ENCODE data around the gene KLC3. TPM values are rescaled to one million over a fixed set of nuclear protein-coding genes. Genes with fewer than 3 reads are reported as not detected.

The KLC3 gene
- total RNA-seq, 6 experiments from 2014 or later = 0.22 to 0.26 TPM; not detected in 4

DNA sequence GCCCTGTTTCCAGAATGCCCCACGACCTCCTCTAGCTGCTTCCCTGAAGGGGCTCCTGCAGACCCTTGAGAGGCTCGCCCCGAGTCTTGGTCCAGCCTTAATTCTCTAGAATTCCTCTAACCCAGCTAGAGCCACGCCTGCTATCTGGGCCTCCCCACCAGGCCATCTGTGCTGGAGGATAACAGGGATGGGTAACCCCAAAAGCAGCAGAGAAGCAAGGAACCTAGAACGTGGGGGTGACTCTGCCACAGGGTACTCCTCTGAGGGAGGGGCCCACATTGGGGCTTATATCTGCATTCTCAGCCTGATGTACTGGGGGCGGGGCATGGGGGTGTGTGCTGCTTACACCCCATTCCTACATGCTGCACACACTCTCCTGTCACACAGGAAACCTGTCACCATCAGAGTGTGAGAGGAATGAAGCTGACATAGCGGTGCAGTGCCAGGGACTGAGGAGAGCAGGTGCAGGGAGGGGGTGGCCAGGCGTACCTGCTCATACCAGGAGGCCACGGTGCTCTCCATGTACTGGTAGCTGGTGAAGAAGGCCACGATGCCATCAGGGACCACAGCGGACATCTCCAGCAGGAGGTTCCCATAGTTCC, 13.8 kb downstream of the KLC3 start:
- H3K4me1 ChIP-seq = no peaks in the 10 kb centered on the region
- TF ChIP-seq, protein P1, sequence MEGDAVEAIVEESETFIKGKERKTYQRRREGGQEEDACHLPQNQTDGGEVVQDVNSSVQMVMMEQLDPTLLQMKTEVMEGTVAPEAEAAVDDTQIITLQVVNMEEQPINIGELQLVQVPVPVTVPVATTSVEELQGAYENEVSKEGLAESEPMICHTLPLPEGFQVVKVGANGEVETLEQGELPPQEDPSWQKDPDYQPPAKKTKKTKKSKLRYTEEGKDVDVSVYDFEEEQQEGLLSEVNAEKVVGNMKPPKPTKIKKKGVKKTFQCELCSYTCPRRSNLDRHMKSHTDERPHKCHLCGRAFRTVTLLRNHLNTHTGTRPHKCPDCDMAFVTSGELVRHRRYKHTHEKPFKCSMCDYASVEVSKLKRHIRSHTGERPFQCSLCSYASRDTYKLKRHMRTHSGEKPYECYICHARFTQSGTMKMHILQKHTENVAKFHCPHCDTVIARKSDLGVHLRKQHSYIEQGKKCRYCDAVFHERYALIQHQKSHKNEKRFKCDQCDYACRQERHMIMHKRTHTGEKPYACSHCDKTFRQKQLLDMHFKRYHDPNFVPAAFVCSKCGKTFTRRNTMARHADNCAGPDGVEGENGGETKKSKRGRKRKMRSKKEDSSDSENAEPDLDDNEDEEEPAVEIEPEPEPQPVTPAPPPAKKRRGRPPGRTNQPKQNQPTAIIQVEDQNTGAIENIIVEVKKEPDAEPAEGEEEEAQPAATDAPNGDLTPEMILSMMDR (IDR thresholded peaks at IDR 0.05) = no peak
- TF ChIP-seq POLR2A (IDR thresholded peaks at IDR 0.05) = no peak
- H3K9me3 ChIP-seq = no peaks in the 10 kb centered on the region
- DNase-seq = no peak
- H3K4me3 ChIP-seq = no peak overlapping the region
- intact Hi-C loops (cut with DNase I) = no loop called here
- no peak overlapping the region for H3K27ac ChIP-seq
- H3K36me3 ChIP-seq = peaks cover 0 to 6% (median 0%) of the 10 kb centered on the region in 4 donors
- ATAC-seq = no peak
- 87% methylated on average over 4 of the region's 11 CpGs for WGBS (ENCODE audit: insufficient coverage, low coverage, low lambda C conversion rate, missing lambda C conversion rate)
- no peaks in the 10 kb centered on the region for H3K27me3 ChIP-seq

DNA sequence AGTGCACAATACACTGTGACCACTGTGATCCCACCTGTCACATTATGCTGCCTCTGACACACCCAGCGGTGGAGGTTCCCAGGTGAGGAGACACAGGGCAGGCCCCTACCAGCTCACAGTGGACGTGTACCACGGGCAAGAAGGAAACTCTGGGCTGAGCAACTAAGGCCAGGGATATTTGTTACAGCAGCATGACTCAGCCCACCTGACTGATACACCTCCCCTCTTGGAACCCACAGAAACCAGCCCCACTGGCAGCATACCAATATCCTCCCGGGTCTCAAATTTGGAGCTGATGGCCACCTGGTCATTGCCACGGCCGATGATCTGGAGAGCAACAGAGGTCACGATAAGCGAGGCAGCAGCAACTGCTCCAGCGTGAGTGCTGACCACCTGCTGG, 14.9 kb downstream of the KLC3 start:
- TF ChIP-seq, protein P1 (IDR thresholded peaks at IDR 0.05) = no peak
- TF ChIP-seq POLR2A (IDR thresholded peaks at IDR 0.05) = no peak
- ATAC-seq = no peak
- no peak for DNase-seq
- no peak overlapping the region for H3K4me3 ChIP-seq
- H3K27me3 ChIP-seq = no peaks in the 10 kb centered on the region
- H3K9me3 ChIP-seq = no peaks in the 10 kb centered on the region
- no CpG with 5 or more reads among the region's 9 CpGs for WGBS (ENCODE audit: insufficient coverage, low coverage, low lambda C conversion rate, missing lambda C conversion rate)
- no peaks in the 10 kb centered on the region for H3K4me1 ChIP-seq
- H3K36me3 ChIP-seq = peaks cover 0 to 6% (median 0%) of the 10 kb centered on the region in 4 donors
- no peak overlapping the region for H3K27ac ChIP-seq
- intact Hi-C loops (cut with DNase I) = no loop called here

DNA sequence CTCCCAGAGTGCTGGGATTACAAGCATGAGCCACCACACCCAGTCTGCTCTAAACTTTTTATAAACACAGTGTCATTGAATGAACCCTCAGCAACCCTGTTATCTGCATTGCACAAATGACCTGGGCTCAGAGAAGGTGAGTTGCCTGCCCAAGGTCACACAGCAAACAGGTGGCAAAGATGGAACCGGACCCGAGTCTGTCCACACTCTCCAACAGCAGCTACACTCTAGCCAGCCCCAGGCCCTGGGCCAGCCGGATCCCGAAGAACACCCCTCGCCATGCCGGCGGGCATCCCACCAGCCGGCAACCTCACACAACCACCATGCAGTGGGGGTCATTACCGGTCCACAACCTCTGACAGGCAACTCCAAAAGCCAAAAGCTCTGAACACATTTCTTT, 15.4 kb downstream of the KLC3 start:
- WGBS (ENCODE audit: insufficient coverage, low coverage, low lambda C conversion rate, missing lambda C conversion rate) = no CpG with 5 or more reads among the region's 9 CpGs
- Histone ChIP-seq H3K27ac (no peak overlapping the region), H3K27me3 (no peaks in the 10 kb centered on the region), H3K4me3 (no peak overlapping the region), H3K9me3 (no peaks in the 10 kb centered on the region), H3K36me3 (peaks cover 0 to 6% (median 0%) of the 10 kb centered on the region in 4 donors), H3K4me1 (no peaks in the 10 kb centered on the region)
- DNase-seq (no peak), ATAC-seq (no peak)
- TF ChIP-seq, protein P1 (IDR thresholded peaks at IDR 0.05) = no peak
- TF ChIP-seq POLR2A (IDR thresholded peaks at IDR 0.05) = no peak
- intact Hi-C loops (cut with DNase I) = no loop called here

DNA sequence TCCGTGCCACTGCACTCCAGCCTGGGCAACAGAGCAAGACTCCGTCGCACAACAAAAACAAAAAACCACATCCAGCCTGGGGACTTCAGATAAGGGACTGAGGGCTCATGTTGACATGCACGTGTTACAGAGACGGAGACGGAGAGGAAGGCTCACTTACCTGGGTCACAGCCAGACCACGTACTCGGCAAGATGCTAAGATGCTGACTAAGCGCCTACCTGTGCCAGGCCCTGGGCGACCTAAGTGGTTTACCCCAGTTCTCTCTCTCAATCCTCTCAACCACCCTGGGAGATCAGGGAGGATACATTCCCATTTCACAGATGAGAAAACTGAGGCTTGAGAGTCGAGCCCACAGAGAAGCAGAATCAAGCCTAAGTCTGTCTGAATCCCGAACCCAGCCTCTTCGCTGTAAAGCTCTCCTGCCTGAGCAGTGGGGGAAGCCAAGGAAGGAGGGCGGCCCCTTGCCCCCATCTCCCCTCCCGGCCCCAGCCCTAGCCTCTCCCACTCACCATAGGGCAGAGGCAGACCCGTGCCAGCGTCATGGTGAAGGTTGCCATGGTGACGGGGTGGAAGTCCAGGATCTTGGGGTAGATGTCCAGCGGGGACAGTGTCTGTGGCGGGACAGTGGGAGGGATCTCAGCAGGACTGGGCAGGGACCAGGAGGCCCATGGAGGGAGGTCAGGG, 16.4 kb downstream of the KLC3 start:
- Histone ChIP-seq H3K4me3 (no peak overlapping the region), H3K27ac (no peak overlapping the region), H3K4me1 (no peaks in the 10 kb centered on the region), H3K9me3 (no peaks in the 10 kb centered on the region), H3K27me3 (no peaks in the 10 kb centered on the region), H3K36me3 (peaks cover 0 to 8% (median 0%) of the 10 kb centered on the region in 4 donors)
- TF ChIP-seq POLR2A (IDR thresholded peaks at IDR 0.05) = no peak
- TF ChIP-seq, protein P1 (IDR thresholded peaks at IDR 0.05) = no peak
- WGBS (ENCODE audit: insufficient coverage, low coverage, low lambda C conversion rate, missing lambda C conversion rate) = 77% methylated on average over 8 of the region's 20 CpGs
- intact Hi-C loops (cut with DNase I) = no loop called here
- ATAC-seq (no peak), DNase-seq (no peak)
